Colonic mucosa (tissue), 4 donors: ENCODE measurements around the gene ZDHHC13. TPM values are rescaled to one million over a fixed set of nuclear protein-coding genes. Genes with fewer than 3 reads are reported as not detected.
"Not testable (repeated sequence)": the region's sequence is repeated elsewhere in the genome, so short reads cannot be mapped to it uniquely, and the experiment has no call there.

Experiments
- DNase-seq: peaks from one replicate; pipeline ENCODE4 v3.0.0-alpha.2; 2020
- H3K27ac ChIP-seq: fragments of 200-600 bp; one replicate; pipeline ENCODE4 v1.8.0; 2021
- H3K27me3 ChIP-seq: fragments of 200-600 bp; one replicate; pipeline ENCODE4 v1.8.0; 2021
- H3K36me3 ChIP-seq: fragments of 200-600 bp; one replicate; pipeline ENCODE4 v1.8.0; 2021
- H3K4me1 ChIP-seq: fragments of 200-600 bp; one replicate; pipeline ENCODE4 v1.8.0; 2021; ENCODE audit warnings: mild to moderate bottlenecking
- H3K4me3 ChIP-seq: fragments of 200-600 bp; one replicate; pipeline ENCODE4 v1.8.0; 2021
- H3K9ac ChIP-seq, 2 donors: one replicate each; pipeline ENCODE4 v1.7.0; 2013; ENCODE audit warnings: control low read depth in 2 of 2, low read depth in 2 of 2, low read length in 2 of 2
- H3K9me3 ChIP-seq: fragments of 200-600 bp; one replicate; pipeline ENCODE4 v1.8.0; 2021
- intact Hi-C: fragments of 100-400 bp; cut with DNase I; formaldehyde crosslinking; loops from one replicate; pipeline ENCODE4 v1.14.1; 2022
- total RNA-seq, 2 donors: library from RNA; stranded (reverse); fragmentation: NEBNext Ultra II Directional in 1 of 2; extraction: Animal tissue kit (Norgen Biotek cat#: 25700) in 1 of 2; gene quantifications; one replicate each; pipeline ENCODE4 v1.2.1, GENCODE V29; 2021
- TF ChIP-seq, protein P1 (sequence below): fragments of 200-600 bp; IDR thresholded peaks from one replicate; pipeline ENCODE4 v1.8.0; 2022; ENCODE audit warnings: antibody characterized with exemption, mild to moderate bottlenecking
- donor health status: healthy.
- donor health status: DM: no; HTN: no; CAD: no.
- donor health status: DM: no; HTN: no; CAD: no.

Gene ZDHHC13
- total RNA-seq, 2 donors from 2014 or later = 30.8 to 35.0 TPM

DNA sequence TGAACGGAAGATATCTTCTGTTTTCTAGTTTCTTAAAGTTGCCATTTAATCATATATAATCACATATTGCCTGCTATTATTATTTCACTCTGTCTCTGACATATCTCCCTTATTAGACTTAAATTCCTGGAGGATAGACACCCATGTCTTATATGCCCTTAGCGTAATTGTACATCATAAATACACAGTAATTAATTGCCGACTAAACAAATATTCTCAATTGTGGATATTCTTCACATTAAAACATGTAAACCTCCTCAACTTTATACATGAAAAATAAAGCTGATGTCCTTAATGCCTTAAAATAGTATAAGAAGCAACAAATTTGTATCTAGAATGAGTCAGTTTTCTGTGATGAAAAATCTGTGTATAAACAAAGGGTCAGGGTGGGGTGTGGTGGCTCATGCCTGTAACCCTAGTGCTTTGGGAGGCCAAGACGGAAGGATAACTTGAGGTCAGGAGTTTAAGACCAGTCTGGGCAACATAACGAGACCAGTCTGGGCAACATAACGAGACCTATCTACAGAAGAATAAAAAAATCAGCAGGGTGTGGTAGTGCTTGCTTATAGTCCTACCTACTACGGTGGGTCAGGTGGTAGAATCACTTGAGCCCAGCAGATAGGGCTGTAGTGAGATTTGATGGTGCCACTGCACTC lies 6.1 kb downstream of the ZDHHC13 start:
- H3K4me1 ChIP-seq = peaks cover under 1% of the 10 kb centered on the region
- intact Hi-C loops = no loop called here
- no peak overlapping the region for H3K9ac ChIP-seq
- H3K36me3 ChIP-seq = no peaks in the 10 kb centered on the region
- no peak overlapping the region for H3K4me3 ChIP-seq
- TF ChIP-seq, protein P1, sequence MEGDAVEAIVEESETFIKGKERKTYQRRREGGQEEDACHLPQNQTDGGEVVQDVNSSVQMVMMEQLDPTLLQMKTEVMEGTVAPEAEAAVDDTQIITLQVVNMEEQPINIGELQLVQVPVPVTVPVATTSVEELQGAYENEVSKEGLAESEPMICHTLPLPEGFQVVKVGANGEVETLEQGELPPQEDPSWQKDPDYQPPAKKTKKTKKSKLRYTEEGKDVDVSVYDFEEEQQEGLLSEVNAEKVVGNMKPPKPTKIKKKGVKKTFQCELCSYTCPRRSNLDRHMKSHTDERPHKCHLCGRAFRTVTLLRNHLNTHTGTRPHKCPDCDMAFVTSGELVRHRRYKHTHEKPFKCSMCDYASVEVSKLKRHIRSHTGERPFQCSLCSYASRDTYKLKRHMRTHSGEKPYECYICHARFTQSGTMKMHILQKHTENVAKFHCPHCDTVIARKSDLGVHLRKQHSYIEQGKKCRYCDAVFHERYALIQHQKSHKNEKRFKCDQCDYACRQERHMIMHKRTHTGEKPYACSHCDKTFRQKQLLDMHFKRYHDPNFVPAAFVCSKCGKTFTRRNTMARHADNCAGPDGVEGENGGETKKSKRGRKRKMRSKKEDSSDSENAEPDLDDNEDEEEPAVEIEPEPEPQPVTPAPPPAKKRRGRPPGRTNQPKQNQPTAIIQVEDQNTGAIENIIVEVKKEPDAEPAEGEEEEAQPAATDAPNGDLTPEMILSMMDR = no peak
- no peak overlapping the region for H3K27ac ChIP-seq
- H3K9me3 ChIP-seq = no peaks in the 10 kb centered on the region
- DNase-seq = no peak
- no peaks in the 10 kb centered on the region for H3K27me3 ChIP-seq

DNA sequence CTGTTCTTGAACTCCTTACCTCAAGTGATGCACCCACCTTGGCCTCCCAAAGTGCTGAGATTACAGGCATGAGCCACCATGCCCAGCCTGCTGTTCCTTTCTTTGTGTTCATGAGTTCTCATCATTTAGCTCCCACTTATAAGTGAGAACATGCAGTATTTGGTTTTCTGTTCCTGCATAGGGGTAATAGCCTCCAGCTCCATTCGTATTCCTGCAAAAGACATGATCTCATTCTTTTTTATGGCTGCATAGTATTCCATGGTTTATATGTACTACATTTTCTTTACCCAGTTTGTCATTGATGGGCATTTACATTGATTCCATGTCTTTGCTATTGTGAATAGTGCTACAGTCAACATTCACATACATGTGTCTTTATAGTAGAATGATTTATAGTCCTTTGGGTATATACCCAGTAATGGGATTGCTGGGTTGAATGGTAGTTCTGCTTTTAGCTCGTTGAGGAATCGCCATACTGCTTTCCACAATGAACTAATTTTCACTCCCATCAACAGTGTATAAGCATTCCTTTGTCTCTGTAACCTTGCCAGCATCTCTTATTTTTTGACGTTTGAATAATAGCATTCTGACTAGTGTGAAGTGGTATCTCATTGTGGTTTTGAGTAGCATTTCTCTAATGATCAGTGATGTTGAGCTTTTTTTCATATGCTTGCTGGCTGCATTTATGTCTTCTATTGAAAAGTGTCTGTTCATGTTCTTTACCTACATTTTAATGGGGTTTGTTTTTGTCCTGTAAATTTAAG lies 9.8 kb downstream of the ZDHHC13 start:
- intact Hi-C loops = not testable (repeated sequence)

DNA sequence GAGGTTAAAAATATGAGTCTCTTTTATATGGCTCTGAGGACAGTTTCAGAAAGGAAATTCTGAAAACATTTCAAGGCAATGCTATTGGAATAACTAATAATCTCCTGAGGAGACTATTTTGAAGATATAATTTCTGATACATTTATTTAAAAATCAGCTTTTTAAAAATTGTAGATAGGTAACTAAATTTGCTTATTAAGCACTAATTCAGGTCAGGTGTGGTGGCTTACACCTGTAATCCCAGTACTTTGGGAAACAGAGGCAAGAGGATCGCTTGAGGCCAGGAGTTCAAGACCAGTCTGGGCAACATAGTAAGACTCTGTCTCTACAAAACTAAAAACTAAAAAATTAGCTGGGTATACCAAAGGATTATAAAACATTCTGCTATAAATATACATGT lies 17.0 kb downstream of the ZDHHC13 start:
- Histone ChIP-seq H3K36me3 (no peaks in the 10 kb centered on the region), H3K27ac (no peak overlapping the region), H3K27me3 (no peaks in the 10 kb centered on the region), H3K4me1 (no peaks in the 10 kb centered on the region), H3K4me3 (no peak overlapping the region), H3K9me3 (no peaks in the 10 kb centered on the region), H3K9ac (no peak overlapping the region)
- intact Hi-C loops = no loop called here
- no peak for DNase-seq
- TF ChIP-seq, protein P1 = no peak

More for the DNA sequence above, 9.8 kb downstream of the ZDHHC13 start:
- H3K36me3 ChIP-seq, H3K27me3 ChIP-seq, H3K9me3 ChIP-seq, H3K4me3 ChIP-seq, H3K4me1 ChIP-seq, H3K27ac ChIP-seq, H3K9ac ChIP-seq, DNase-seq: not testable (repeated sequence)

DNA sequence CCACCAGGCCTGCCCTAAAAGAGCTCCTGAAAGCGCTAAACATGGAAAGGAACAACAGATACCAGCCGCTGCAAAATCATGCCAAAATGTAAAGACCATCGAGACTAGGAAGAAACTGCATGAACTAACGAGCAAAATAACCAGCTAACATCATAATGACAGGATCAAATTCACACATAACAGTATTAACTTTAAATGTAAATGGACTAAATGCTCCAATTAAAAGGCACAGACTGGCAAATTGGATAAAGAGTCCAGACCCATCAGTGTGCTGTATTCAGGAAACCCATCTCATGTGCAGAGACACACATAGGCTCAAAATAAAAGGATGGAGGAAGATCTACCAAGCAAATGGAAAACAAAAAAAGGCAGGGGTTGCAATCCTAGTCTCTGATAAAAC lies 19.9 kb downstream of the ZDHHC13 start:
- H3K36me3 ChIP-seq, H3K27me3 ChIP-seq, H3K9ac ChIP-seq, H3K27ac ChIP-seq, H3K4me1 ChIP-seq, intact Hi-C loops, H3K9me3 ChIP-seq, H3K4me3 ChIP-seq, DNase-seq: not testable (repeated sequence)

- H3K9me3 ChIP-seq = no peaks in the 10 kb centered on the region
- intact Hi-C loops = no loop called here
- H3K4me1 ChIP-seq = no peaks in the 10 kb centered on the region
- no peaks in the 10 kb centered on the region for H3K36me3 ChIP-seq
- no peaks in the 10 kb centered on the region for H3K27me3 ChIP-seq
- no peak overlapping the region for H3K9ac ChIP-seq
- TF ChIP-seq, protein P1 = no peak
- no peak for DNase-seq
- no peak overlapping the region for H3K4me3 ChIP-seq
- no peak overlapping the region for H3K27ac ChIP-seq
Measured at GRCh38 chr11:19145319-19145718, 28.4 kb downstream of the ZDHHC13 start.

DNA sequence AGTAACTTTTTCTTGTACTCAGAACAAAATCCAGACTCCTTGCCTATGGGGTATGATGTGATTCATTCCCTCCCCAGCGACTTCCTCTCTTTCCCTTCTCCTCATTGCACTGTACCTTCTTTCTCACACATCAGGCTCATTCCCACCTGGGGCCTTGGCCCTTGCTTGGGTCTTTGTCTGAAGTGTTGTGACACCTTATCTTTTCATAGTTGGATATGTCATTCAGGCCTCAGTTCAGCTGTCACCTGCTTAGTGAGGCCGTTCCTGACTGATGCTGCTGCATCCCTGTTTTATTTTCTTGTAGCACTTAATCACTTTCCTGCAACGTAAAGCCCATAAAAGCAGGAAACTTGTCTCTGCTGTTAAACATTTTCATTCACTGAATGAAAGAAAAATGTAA lies 39.9 kb downstream of the ZDHHC13 start:
- Histone ChIP-seq H3K27me3 (no peaks in the 10 kb centered on the region), H3K9me3 (no peaks in the 10 kb centered on the region), H3K27ac (no peak overlapping the region), H3K4me1 (no peaks in the 10 kb centered on the region), H3K9ac (no peak overlapping the region), H3K4me3 (no peak overlapping the region), H3K36me3 (peaks cover 3% of the 10 kb centered on the region)
- TF ChIP-seq, protein P1 = no peak
- no peak for DNase-seq
- intact Hi-C loops = no loop called here
